ENCODE results near the gene PUS7. TPM values are rescaled to one million over a fixed set of nuclear protein-coding genes. Genes with fewer than 3 reads are reported as not detected.
"Not testable (repeated sequence)": the region's sequence is repeated elsewhere in the genome, so short reads cannot be mapped to it uniquely, and the experiment has no call there.

The PUS7 gene
- total RNA-seq, 1 donor from 2014 or later: 14.3 TPM

DNA sequence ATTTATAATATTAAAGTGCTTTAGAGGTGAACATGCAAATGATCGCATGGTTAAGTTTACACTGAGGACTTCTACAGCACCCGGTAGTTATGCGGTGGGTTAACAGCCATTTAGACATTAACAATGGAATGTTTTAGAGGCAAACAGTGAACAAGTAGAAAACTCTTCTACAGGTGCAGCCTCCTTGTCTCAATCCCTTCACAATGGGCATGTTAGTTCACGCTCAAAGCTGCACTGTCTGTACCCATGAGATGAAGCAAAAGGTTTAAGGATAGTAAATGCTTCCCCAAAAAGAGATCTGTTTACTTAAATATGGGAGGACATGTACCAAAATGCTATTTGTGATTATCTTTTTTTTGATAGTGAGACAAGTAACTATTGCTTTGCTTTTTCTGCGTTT is 25.1 kb downstream of the PUS7 start:
- DNase-seq: no peak

DNA sequence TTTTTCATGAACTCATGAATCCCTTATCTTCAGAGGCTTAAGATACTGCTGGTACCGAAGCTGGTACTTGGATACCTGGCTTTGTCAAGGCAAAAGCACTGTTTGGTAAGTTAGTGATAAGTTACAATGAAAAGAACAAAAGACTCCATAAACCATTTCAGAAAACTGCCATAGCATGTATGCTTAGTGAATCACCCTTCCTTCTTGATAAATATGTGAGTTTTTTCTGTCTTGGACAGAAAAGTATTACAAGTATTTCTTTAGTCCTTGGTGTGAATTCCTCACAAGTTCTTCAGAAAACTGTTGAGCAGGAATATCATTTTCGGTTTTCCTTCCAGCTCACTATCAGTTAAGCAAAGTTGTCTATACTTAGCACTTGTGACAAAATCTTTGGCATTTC is 25.6 kb downstream of the PUS7 start:
- DNase-seq: no peak

DNA sequence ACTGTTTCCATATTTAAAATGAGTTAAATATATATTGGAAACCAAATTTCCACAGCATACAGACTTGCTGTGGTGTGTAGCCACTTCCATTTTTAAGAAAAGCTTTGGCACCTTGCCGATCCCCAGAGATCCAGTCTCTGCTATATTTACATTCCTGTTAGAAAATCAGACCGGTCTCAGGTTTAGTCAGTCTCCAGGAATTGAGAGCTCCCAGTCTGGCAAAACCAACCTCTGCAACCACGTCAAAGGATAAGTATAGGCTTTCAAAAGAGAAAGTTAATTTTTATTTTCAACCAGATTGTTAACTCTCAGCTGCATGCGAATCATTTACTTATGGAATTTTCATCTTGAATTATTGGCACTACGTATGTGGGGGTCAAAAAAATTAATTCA is 28.2 kb downstream of the PUS7 start:
- DNase-seq: no peak

DNA sequence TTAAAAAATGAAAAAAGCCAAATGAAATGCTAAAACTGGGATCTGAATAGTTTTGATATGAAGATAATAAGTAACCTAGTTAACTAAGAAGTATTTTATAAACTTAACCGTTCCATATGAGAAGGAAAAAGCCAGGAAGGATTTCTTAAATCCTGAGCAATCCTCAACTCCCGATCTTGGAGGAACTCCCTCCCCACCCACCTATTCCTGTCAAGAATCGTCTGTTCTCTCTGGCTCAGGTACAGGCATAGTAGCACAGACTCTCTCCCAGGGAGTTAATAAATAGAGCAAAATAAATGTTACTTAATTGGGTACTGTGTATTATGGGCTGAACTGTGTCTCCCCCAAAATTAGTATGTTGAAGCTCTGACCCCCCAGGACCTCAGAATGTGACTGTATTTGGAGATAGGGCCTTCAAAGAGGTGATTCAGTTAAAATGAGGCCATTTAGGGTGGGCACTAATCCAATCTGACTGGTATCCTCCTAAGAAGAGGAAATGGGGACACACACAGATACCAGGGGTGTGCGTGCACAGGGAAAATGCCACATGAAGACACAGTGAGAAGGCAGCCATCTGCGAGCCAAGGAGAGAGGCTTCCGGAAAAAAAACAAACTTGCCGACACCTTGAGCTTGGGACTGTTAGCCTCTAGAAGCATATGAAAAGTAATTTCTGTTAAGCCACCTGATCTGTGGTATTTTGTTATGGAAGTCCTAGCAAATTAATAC is 28.7 kb downstream of the PUS7 start:
- DNase-seq: no peak

DNA sequence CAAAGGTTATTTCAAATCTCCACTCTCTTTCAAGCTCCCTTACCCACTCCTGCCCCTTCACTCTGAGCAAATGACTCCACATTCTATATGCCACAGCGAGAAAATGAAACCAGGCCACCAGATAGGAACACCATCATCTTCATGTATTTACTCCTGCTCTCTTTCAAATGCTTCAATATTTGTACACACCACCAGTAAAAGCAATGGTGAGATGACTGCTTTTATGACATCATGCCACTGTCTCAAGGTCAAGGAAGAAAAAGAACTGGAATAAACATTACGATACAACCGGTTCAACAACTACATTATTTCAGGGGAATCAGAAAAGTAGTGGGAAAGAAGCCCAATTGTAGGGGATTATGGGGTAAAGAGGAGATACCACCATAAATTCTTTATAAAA is 32.7 kb downstream of the PUS7 start:
- no peak for DNase-seq

DNA sequence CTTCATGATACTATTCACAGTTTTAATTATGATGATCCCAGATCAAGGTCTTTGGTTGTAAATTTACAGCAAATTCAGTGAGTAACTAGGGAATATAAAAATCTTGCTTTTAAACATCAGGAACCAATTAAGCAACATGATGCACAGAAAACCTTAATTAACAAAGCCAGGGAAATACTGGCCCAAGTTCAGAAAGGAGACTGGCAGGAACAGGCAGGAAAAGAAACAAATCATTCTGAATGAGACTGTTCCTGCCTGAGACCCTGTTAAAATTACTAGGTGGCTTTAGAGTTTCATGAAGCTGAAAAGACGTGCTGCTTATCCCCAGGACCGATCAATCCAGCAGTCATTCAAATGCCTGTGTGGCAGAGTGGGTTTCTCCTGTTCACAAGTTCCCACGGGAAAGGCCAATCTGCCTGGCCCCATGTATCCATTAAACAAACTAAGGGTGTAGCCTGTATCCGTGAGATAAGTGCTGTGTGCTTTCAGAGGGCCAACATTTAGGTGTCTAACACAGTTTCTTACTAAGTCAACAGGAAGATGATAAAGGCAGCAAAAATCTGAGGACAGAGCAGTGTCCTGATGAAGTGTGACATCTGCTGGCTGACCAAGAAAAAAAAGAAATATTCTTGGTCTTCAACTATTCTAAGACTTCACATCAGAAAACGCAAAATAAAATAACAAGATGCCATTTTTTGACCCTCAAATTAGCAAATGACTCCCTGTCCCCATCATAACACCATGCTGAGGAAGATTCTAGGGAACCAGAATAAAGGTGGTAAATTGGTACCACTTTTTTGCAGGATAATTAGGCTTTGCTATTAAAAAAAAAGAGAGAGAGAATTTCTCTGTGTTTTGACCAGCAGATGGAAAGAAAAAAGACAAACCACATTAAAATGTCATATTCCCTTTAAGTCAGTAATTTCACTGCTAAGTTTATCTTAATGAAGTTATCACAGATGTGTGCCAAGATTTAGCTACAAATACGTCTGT is 34.2 kb downstream of the PUS7 start:
- peak; percentile 52 for DNase-seq

DNA sequence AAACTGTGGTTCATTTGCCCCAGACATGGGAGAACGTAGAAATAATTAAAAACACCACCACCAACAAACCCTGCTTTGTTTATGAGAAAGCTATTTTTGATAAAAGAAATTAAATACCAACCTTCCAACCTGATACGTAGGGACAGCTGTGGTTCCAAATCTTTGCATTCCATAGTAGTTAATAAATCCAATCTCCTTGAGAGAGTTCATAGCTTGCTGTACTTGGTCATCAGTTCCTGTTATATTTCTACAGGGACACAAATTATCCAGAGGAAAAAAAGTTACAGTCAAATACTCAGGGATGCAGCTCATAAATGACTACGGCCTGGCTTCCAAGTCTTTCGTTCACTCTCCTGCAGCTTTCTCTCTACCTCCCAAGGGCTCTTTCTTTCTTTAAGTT is 41.1 kb downstream of the PUS7 start:
- DNase-seq: no peak

DNA sequence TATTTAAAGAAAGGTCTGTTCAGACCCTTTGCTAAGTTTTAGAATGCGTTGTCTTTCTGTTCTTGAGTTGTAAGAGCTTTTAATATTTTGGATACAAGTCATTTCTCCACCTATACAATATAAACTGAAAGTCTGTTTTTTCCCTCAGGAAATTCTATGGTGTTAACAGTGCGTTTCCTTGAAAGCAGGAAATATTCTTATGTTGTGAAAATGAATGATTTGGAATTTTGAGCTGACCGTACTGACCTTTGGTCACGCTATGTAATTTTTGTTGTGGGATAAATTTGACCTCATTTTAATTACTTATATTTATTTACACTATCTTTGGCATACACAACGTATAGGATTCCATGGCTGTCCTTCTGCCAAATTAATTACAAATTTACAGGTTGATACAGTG is 43.5 kb downstream of the PUS7 start:
- no peak for DNase-seq

DNA sequence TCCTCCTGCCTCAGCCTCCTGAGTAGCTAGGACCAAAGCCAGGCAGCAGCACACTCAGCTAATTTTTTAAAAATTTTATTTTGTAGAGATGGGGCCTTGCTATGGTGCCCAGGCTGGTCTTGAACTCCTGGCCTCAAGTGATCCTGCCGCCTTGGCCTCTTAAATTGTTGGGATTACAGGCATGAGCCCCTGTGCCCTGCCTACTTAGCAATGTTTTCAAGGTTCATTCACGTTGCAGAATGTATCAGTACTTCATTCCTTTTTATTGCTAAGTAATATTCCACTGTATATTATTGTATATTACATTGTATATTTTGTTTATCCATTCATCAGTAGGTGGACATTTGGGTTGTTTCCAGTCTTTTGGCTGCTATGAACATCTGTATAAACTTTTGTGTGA is 44.2 kb downstream of the PUS7 start:
- no peak for DNase-seq

DNA sequence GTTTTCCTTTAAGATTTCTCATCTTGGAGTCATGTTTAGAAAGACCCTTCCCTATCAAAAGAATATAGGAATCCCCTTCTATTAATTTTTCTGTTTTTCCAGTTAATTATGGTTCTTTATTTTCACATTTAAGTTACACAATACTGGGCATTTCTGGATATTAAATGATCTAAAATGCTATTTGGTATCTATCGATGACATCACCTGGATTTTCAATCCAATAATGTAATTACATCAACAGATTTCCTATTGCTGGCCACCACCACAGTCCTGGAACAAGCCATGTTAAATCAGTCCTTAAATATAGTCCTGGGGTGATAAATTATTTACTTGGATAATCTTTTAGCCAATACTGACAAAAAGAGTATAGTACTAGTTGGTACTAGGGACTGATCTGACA is 48.0 kb downstream of the PUS7 start:
- DNase-seq: no peak

DNA sequence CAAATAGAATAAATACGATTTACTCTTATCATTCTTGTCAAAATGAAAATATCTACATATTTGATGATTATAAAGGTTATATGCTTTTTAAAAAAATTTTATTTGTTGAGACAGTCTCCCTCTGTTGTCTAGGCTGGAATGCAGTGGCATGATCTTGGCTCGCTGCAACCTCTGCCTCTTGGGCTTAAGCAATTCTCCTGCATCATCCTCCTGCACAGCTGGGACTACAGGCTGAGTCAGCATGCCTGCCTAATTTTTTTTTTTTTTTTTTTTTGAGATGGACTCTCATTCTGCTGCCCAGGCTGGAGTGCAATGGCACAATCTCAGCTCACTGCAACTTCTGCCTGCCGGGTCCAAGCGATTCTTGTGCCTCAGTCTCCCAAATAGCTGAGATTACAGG is 48.9 kb downstream of the PUS7 start:
- no peak for DNase-seq

DNA sequence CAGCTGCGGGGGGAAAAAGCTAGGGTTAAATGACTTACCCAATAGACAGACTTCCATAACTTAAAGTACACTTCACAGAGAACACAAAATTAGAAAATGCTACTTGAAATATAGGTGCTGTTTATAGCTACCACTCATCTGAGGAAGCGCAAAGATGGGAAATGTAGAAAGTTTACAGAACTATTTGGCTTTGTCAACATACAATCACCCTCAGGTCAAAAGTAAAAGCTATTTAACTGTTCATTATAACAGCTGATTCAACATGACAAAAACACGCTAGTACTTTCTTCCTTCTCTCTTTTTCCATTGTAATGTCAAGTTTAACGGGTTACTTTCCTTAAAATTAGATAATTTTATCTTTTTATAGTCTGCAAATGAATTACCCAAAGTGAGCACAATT is 51.2 kb downstream of the PUS7 start:
- DNase-seq: no peak

DNA sequence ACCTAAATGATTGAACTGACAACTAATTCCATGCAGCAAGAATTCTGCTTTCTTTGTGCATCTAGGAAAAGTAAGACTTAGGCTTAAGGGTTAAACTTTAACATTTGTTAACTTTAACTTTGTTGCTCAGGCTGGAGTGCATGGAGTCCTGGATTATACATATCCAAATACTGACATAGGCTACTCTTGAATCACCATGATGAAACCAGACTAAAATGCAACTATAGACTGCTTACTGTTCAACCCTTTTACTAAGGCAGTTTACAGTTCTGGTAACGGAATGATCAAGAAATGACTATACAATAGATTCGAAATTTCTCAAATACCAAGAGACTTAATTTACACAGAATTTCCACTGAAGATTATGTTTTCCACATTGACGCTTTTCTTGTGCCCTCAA is 52.0 kb downstream of the PUS7 start:
- no peak for DNase-seq

DNA sequence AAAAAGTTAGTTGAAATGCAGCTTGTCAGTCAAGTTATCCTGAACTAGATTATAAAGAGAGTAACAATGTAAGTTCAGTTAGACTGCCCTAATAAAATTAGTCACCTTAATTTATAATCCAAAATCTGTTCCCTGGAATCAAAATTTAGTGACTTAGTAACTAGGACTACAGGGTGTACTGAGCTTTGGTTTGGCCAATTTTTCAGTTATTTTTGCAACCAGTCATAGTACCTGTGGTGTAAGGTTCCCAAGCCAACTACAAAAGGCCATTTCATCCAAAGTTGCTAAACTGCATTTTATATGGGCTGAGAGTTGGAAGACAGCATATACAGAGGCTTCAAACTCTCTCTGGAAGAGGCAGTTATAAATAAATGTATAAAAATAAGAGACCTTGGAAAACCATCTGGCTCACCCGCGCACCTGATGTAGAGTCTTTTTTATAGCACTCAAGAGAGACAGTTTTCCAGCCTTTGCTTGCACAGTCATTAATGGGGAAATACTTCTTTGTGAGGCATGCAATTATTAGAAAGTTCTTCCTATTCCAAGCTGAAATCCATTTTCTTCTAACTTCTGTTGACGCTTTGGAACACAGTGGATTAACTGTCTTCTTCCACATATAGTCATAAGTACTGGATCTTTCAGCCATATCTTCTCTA is 59.2 kb downstream of the PUS7 start:
- DNase-seq: no peak

DNA sequence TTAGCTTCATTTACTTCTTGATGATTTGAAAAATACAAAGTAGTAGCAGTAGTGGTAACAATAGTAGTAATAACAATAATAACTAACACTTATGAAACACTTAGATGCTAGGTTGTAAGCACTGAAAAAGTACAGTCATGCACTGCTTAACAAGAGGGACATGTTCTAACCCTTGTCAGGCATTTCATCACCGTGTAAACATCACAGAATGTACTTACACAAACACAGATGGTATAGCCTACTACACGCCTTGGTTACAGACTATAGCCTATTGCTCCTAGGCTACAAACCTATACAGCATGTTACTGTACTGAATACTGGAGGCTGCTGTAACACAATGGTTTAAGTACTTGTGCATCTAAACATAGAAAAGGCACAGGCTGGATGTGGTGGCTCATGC is 60.6 kb downstream of the PUS7 start:
- no peak for DNase-seq

DNA sequence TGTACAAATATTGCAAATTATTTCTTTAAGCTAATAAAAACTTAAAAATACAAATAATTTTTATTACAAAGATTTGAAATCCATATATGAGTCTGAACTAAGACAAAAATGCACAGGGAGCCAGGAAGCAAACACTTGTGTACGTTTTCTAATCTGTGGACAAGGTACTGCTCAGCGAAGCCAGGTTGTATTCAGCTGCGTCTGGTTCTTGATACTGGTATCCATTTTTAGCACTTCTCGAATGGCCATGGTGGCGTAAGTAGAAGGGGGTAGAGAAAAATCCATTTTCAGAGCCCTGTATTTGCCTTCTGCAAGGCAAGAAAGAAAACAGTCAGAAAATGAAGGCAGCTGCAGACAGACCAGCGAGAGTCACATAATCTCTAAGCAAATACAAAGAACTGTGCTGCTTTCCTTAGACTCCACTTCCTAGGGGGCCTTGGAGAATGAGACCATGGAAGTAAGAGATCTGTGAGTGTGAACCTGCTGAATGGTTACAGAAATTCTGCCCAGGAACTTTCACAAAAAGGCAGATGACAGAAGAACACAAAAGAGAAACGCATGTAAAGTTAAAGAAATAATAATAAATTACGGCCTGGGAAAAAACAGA is 64.3 kb downstream of the PUS7 start:
- no peak for DNase-seq

DNA sequence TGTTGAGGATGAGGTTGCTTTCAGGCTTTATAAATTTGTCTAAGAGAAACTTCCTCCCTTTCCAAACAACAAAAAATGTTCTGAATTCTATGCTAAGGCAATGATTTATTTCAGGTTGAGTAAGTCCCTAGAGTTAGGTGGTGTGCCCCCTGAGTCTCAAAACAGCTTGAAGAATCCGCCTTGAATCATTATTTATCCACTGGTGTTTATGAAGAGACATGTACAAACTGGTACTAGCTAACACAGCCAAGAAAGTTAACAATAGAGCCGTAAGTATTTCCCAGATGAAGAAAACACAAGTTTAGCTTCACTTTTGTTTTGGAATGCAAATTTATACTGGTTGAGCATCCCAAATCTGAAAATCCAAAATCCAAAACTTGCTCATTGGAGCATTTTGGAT is 67.2 kb downstream of the PUS7 start:
- no peak for DNase-seq

DNA sequence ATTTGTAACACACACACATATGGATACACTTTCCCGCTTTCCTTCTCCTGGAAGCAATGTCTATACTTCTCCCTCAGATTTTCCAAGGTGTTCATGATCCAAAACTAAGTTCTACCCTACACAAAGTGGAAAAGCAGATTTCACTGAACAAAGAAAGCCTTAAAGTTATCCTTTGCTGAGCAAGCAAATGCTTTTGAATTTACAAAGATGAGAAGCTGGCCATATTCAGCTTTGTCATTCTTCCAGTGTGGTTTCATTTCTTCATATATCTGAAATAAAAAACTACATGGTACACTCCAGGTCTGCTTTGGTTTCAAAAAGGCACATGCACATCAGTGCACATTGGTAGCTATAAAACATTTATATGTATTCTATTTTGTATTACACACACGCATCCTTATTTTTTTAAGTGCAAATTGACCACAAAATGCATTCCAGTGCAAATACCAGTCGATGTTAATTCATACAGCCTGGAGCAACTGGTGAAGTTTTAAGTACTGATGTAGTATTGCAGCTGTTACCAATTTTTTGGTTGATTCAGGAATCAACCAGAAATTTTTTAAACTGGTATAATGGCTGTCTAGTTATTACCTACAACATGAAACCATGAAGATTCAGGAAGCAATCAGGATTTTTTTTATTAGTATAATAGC is 67.8 kb downstream of the PUS7 start:
- DNase-seq: no peak

DNA sequence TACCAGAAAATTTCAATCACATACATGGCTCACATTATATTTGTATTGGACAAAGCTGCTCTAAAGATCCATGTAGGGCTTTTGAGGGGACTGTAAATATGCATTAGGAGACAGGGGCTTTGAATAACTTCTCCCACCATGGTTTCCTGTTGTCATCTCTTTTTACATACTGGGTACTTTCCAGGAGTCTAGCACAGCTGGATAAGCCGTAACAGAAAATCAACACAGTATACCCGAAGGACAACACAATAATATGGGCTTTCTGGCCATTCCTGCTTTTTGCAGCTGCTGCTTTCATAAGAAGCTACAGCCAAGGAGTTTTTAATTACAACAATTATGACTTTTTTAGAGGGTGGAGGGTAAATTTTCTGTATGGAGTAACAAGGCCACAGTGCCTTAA is 70.0 kb downstream of the PUS7 start:
- peak; percentile 32 for DNase-seq

DNA sequence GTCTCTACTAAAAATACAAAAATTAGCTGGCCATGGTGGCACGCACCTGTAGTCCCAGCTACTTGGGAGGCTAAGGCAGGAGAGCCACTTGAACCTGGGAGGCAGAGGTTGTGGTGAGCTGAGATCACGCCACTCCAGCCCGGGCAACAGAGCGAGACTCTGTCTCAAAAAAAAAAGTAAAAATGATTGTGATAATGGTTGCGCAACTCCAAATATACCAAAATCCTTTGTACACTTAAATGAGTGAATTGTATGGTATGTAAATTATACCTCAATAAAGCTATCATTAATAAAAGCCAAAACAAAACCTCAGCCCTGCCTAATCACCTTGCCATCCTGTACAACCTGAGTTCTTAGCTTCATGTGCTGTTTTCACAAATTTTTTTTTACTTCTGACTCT is 71.2 kb downstream of the PUS7 start:
- DNase-seq: not testable (repeated sequence)

DNA sequence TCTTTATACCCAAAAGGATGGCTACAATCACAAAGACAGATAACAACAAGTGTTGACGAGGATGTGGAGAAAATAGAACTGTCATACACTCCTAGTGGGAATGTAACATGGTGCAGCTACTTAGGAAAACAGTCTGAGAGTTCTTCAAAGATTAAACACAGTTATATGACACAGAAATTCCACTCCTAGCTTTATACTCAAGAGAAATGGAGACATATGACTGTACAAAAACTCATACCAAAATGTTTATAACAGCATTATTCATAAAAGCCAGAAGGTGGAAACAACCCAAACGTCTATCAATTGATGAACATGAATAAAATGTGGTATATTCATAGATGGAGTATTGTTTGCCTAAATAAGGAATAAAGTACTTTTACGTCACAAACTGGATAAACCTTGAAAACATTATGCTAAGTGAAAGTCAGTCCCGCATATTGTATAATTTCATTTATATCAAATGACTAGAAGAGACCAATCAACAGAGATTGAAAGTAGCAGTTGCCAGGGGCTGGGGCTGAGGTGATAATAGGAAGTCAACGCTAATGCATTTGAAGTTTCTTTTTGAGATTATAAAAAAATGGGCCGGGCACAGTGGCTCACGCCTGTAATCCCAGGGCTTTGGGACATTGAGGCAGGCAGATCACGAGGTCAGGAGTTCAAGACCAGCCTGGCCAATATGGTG is 71.8 kb downstream of the PUS7 start:
- DNase-seq: no peak

DNA sequence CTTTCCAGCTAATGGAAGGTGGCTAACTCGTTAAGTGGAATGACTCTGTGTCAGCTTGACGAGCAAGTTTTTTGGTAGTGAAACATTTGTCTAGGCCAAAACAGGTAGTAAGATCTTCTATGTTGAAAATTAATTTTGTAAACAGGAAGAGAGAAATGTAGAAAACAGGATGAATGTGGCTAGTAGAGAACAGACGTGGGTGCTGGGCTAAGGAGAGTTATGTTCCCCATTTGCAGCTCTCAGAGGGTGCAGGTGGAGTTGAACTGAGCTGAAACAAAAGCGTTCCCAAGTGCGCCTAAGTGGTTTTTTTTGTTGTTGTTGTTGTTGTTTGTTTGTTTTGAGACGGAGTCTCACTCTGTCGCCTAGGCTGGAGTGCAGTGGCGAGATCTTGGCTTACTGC is 73.9 kb downstream of the PUS7 start:
- DNase-seq: no peak
